ENCODE results near the gene RBM41.
"Not testable (repeated sequence)": the region's sequence is repeated elsewhere in the genome, so short reads cannot be mapped to it uniquely, and the experiment has no call there.

The RBM41 gene

GRCh38 chrX:107118322-107119147, at the start of gene RBM41:
Gene RBM41, minus strand, starts transcription at chrX:107118822. Its CDS starts 49 bp downstream, at chrX:107118773.
- peak; percentile 17 to 53 for DNase-seq (ENCODE audit: extremely low read depth in 1 of 2, low read depth in 1 of 2)

- no peak for DNase-seq (ENCODE audit: extremely low read depth in 1 of 2, low read depth in 1 of 2)
Observed at GRCh38 chrX:107168257-107168656, 49.6 kb upstream of the RBM41 start.

- DNase-seq (ENCODE audit: extremely low read depth in 1 of 2, low read depth in 1 of 2), result no peak
Observed at GRCh38 chrX:107167163-107167921, 48.7 kb upstream of the RBM41 start.

GRCh38 chrX:107157618-107158017, 39.0 kb upstream of the RBM41 start:
- DNase-seq (ENCODE audit: extremely low read depth in 1 of 2, low read depth in 1 of 2), result not testable (repeated sequence)

GRCh38 chrX:107155621-107156430, 37.2 kb upstream of the RBM41 start:
- not testable (repeated sequence) for DNase-seq (ENCODE audit: extremely low read depth in 1 of 2, low read depth in 1 of 2)

- DNase-seq (ENCODE audit: extremely low read depth in 1 of 2, low read depth in 1 of 2), result no peak
Observed at GRCh38 chrX:107154787-107155620, 36.4 kb upstream of the RBM41 start.

GRCh38 chrX:107153005-107153404, 34.4 kb upstream of the RBM41 start:
- no peak for DNase-seq (ENCODE audit: extremely low read depth in 1 of 2, low read depth in 1 of 2)

- no peak for DNase-seq (ENCODE audit: extremely low read depth in 1 of 2, low read depth in 1 of 2)
Observed at GRCh38 chrX:107146670-107147069, 28.0 kb upstream of the RBM41 start.

GRCh38 chrX:107135965-107136307, 17.3 kb upstream of the RBM41 start:
- DNase-seq (ENCODE audit: extremely low read depth in 1 of 2, low read depth in 1 of 2), result no peak

- no peak for DNase-seq (ENCODE audit: extremely low read depth in 1 of 2, low read depth in 1 of 2)
Observed at GRCh38 chrX:107135049-107135964, 16.7 kb upstream of the RBM41 start.

- no peak for DNase-seq (ENCODE audit: extremely low read depth in 1 of 2, low read depth in 1 of 2)
Observed at GRCh38 chrX:107123750-107124149, 5.1 kb upstream of the RBM41 start.

- DNase-seq (ENCODE audit: extremely low read depth in 1 of 2, low read depth in 1 of 2), result no peak
Observed at GRCh38 chrX:107119283-107119682, 661 bp upstream of the RBM41 start.

- no peak for DNase-seq (ENCODE audit: extremely low read depth in 1 of 2, low read depth in 1 of 2)
Observed at GRCh38 chrX:107117993-107118321, 665 bp downstream of the RBM41 start.

- DNase-seq (ENCODE audit: extremely low read depth in 1 of 2, low read depth in 1 of 2), result no peak
Observed at GRCh38 chrX:107107459-107107858, 11.2 kb downstream of the RBM41 start.

GRCh38 chrX:107102980-107103379, 15.6 kb downstream of the RBM41 start:
- DNase-seq (ENCODE audit: extremely low read depth in 1 of 2, low read depth in 1 of 2), result no peak

GRCh38 chrX:107076158-107076557, 42.5 kb downstream of the RBM41 start:
- no peak for DNase-seq (ENCODE audit: extremely low read depth in 1 of 2, low read depth in 1 of 2)

GRCh38 chrX:107057731-107058130, 60.9 kb downstream of the RBM41 start:
- DNase-seq (ENCODE audit: extremely low read depth in 1 of 2, low read depth in 1 of 2), result not testable (repeated sequence)

GRCh38 chrX:107054978-107055377, 63.6 kb downstream of the RBM41 start:
- DNase-seq (ENCODE audit: extremely low read depth in 1 of 2, low read depth in 1 of 2), result no peak

- no peak for DNase-seq (ENCODE audit: extremely low read depth in 1 of 2, low read depth in 1 of 2)
Observed at GRCh38 chrX:107050195-107050709, 68.4 kb downstream of the RBM41 start.
